HG02588 (cell line): ENCODE results near the gene NADSYN1.

ENCODE experiments used
- ATAC-seq: cut with Tn5 transposase; IDR thresholded peaks from one replicate; pipeline ENCODE4 v1.9.1; 2021; ENCODE audit warnings: mild to moderate bottlenecking, moderate library complexity; ENCODE audit not compliant: unreplicated experiment

NADSYN1 gene

DNA sequence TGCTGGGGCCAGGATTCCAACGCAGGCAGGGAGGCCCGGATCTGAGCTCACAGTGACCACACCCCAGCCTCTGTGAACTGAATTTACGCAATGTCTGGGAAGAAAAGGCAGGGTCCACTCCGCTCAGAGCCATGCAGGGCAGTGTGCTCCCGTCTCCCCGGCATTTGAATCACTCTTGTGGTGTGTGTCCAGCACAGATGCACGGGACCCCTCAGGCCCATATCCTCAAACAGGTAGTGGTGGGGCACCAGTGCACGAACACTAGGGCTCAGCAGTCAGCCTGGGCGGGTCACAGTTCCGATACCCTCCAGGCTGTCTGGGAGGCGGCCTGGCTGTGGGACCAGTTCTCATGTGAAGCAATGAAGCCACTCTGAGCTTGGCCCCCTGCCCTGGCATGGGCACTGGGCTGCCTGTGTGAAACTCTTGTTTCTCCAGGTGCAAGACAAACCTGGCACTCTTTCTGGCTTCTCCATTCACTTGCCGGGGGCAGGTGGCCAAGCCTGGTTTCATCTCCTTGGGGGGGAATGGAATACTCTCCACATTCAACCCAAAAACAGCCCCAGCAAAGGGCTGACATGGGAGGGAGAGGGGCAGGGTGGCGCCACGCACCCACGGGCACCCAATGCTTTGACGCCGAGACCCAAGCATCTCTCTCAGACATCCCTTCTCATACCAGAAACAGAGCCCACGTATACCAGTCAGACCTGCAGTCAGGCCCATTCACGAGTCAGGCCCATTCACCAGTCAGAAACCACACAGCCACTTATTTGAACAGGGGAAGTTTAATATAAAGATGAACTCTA lies 19.2 kb upstream of the NADSYN1 start:
- no peak for ATAC-seq

DNA sequence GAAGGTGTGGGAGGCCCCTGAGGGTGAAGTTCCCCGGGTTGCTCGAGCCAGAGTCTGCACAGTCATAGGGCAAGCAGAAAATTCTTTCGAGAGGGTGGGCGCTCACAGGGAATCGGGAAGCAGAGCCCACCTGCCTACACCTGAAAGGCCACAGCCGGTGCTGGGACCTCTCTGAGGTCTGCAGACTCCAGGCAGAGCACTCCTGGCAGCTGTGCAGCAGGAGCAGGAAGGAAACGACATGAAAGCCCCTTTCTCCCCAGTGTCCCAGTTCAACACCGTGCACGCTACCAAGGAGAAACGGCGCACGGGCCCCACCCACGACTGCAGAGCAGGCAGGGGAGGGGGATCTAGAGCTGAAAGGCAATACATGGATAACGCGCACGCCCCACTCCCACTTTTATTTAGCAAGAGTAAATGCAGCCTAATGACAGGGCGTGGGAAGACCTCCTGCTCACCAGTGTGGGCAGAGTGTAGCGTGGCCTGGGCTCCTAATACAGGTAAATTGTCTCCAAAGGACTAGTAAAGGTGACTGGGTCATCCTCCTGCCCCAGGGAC lies 18.4 kb upstream of the NADSYN1 start:
- no peak for ATAC-seq

DNA sequence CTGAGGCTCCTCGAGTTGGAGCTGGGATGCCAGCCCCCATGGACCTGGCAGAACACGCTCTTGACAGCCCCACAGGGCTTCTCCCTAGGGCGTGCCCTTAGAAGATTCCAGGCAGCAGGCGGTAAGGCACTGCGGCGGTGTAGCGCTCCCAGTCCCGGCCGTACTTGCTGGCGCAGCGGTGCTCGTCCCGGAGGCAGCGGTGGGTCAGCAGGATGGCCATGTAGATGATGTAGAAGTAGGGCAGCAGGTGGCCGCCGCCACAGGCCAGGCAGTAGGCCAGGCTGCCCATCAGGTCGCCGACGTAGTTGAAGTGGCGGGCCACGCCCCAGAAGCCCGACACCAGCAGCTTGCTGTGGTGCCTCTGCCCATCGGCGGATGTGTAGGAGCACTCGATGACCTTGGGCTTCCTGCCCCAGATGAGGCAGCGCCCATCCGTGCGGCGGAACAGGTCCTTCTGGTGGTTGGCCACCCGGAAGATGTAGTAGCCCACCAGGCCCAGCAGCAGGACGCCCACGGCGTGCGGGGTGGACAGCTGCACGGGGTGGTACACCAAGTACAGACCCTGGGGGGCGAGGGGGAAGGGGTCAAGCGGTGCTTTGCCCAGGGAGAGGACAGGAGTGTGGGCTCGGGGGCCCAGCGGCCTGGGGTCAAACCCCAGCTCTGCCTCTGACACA lies 17.6 kb upstream of the NADSYN1 start:
- no peak for ATAC-seq

DNA sequence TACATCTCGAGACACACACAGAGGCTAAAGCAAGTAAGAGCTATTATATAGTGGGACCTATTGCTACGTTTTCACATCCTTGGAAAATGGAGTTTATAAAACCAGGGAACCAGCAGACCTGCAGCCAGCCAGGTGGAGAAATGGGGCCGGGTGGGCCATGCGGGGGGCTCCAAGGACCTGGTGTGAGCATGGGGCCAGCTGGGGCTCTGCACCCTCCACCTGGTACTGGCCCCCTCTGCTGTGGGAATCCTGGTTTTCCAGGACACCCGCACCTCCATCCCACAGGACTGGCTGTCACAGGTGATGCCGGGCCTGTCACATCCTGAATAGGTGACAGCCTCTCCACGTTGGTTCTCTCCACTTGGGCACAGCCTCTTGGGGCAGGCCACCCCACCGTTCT lies 16.1 kb upstream of the NADSYN1 start:
- ATAC-seq = no peak

DNA sequence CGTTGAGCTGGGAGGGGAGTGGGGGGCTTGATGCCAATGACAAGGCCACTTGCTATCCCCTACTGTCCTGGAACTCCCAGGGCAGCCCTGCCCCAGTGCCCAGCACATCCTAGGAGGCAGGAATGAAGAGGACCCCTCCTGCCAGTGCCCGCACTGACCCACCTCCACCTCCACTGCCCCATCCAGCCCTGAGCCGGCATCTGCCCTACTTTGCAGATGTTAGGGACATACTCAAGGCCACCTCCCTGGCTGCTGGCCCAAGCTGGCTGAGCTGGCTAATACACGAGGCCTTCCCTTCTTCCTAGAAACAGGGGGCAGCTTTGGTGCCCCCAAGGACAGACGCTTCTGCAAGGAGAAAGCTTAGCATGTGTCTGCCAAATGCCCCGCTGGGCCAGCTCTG lies 15.6 kb upstream of the NADSYN1 start:
- no peak for ATAC-seq

DNA sequence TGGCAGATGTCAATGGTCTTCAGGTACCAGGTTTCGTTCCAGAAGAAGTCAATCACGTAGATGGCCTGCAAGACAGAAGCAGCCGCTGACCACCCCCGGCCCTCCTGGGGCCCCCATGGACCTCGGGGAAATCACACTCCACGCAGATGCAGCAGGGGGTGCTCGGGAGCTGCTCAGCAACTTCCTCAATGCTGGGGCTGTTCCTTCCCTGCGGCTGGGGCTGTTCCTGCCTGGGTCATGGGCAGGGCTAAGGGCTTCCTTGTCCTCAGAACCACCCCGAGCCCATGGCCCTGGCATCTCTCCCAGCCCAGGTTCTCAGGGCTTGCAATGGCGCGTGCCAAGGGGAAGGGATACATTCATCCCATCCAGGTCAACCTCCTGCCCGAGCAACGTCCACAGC lies 15.1 kb upstream of the NADSYN1 start:
- ATAC-seq = no peak

DNA sequence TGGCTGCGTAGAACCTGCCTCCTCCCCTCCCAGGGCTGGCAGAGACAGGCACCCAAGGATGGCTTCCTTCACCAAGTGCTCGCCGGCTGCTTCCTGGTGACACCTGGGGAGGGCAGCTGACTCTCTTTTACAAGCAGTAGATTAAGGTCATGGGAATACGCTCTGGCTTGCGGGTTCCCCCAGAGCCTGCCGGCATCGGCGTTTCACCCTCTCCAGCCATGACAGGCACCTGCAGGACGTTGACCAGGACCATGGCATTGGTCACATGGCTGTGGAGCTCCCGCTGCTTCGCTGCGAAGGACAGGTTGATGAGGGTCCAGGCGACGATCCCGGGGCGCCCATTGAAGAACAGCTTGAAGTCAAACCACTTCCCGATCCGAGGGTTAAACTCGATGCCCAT lies 14.4 kb upstream of the NADSYN1 start:
- no peak for ATAC-seq

DNA sequence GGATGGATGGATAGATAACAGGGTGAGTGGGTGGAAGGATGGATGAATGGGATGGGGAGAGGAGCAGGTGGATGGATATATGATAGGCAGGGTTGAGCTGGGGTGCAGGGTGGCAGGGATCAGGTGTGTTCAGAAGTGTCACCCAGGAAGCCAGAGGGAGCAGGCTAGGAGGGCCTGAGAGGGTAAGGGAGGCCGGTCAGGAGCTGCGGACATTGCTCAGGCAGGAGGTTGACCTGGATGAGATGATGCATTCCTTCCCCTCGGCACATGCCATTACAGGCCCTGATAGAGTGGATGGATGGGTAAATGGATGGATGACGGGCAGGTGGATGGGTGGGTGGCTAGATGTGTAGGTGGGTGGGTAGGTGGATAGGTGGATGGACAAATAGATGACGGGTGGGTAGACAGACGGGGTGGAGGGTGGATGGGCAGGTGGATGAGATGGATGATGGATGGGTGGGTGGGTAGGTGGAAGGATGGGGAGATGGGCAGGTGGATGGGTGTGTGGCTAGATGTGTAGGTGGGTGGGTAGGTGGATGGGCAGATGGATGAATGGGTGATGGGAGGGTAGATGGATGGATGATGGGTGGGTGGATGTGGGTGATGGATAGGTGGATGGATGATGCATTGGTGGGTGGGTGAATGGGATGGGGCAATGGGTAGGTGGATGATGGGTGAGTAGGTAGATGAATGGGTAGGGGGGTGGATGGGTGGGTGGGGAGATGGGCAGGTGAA lies 12.8 kb upstream of the NADSYN1 start:
- no peak for ATAC-seq

DNA sequence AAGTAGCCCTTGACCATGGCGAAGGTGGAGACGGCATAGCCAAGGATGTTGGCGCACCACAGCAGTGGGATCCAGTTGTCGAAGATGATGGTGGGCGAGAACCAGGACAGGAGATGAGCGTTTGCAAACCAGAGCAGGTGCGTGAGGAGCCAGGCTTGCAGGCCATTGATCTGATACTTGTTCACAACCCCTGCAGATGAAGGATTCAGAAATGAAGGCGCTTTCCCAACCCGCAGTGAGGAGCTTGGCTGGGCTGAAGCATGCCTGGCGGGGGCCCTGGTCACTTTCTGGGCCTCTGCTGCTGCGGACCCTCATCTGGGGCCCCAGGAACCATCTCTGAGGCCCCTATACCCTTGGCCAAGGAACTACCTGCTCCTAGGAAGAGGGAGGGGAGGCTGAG lies 11.8 kb upstream of the NADSYN1 start:
- no peak for ATAC-seq

DNA sequence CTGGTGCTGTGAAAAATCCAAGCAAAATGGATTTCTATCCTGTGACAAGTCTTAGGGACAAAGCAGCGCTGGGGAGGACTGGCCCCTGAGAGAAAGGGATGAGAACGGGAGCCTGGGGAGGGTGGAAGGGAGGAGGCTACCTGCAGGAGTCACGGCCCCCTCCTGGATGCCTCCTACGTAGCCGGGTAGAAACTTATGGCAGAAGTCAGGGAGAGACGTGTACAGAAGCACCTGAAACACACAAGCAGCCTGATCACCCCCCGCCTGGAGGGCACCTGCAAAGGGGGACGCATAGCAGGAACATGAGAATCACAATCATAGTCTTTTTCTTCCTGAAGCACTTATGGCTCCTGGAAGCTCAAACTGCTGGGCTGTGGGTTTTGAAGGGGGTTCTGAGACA lies 10.9 kb upstream of the NADSYN1 start:
- ATAC-seq = no peak

DNA sequence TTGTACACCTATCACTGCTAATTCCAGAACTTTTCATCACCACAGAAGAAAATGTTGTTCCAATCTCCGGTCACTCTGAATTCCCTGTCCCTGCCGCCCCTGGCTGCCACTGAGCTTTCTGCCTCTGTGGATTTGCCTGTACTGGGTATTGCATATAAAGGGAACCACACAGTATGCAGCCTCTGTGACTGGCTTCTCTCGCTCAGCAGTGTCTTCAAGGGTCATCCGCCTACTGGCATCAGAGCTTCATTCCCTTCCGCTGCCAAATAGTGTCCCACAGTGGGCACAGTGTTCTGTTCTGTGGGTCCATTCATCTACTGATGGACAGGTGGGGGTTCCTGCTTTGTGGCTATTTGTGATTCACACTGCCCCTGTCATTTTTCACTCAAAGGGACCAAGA lies 10.1 kb upstream of the NADSYN1 start:
- ATAC-seq = no peak

DNA sequence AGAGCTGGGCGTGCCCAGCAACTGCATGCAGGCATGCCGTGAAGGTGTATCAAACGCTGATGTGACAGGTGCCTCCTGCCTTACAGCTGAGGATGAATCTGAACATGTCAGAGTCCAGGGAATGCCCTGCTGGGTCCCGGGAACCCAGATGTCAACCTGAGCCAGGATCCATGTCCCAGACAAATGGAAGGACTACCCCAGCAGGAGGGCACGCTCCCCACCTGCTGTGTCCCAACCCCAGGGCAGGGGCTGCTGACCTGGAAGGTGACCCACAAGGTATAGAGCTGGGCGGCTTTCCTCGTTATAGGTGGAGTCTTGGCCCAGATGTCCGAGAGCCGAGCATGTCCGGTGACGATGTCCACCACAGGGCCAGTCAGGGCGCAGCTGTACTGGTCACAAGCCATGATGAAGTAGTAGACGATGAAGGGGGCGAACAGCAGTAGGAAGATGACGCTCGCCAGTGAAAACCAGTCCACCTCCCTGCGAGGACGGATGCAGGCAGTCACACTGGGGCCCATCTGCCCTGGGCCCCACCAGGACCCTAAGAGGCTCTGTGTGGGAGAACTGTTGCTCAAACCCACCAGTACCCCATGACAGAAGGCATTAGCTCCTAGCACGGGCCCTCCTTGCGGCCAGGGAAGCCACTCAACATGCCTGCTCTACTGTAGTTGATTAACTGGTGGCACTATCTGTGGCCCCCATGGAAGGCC lies 9.1 kb upstream of the NADSYN1 start:
- ATAC-seq = no peak

DNA sequence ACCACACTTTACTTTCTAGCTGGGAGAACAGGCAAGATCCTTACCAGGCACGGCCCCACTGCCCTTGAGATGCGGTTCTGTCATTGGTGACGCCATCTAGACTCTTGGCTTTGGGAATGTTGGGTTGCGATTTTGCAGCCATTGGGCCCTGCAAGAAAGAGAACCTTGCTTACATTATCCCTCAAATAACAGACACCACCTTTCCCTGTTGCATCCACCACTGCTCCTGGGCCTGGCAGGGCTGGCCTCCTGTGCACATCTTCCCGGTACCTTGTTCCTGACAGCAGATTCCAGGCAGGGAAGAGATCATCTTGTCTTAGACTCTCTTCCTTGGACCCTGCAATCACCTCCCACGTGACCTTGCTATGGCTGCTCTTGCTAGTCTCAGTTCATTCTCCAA lies 8.2 kb upstream of the NADSYN1 start:
- ATAC-seq = no peak

DNA sequence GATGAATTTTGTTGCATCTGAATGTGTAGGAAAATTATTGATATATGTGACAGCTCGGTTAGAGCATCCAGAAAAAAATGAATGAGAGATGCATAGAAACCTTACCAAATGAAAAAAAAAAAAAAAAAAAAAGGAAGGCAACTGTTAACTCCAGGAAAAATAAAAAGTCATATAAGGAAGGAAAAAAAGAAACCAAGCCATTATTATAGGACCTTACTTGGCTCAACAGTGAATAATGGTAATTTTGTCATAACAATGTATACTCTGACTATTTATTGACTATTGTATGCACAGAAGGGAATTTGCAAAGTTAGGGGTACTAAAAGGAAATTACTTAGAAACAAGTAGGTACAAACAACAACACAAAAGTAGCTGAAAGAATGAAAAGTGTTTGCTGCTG lies 6.9 kb upstream of the NADSYN1 start:
- ATAC-seq = no peak

DNA sequence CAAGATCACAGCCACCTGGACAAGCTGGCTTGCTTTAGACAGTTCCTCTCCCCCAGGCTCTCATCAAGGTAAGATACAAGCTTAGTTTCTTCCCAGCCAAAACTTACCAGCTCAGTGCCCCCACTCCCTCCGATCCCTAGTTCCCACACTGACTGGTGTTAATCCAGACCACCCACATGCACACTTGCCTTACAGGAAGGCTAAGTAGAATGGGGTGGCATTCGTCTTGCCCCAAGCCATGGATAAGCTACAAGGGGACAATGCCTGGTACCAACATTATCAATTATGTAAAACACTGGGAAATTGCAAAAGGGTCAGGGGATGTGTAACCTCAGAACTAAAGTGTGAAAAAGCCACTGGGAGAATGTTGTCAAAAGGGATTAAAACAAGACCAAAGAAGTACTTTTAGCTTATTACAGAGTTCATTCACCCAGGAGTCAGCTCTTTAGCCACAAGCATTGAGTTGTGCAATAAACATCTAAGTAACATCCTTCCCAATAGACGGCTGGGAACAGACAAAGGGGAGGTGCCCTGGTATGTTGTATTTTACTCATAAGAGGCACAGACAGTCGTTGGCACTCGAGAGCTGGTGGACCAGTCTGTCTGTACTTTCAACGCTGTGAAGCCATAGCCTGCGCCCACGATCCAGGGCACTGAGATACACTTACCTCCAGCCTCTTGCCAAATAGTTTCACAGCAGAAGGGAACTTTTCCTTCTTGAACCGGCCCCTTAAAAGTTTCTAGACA lies 5.9 kb upstream of the NADSYN1 start:
- ATAC-seq = no peak

DNA sequence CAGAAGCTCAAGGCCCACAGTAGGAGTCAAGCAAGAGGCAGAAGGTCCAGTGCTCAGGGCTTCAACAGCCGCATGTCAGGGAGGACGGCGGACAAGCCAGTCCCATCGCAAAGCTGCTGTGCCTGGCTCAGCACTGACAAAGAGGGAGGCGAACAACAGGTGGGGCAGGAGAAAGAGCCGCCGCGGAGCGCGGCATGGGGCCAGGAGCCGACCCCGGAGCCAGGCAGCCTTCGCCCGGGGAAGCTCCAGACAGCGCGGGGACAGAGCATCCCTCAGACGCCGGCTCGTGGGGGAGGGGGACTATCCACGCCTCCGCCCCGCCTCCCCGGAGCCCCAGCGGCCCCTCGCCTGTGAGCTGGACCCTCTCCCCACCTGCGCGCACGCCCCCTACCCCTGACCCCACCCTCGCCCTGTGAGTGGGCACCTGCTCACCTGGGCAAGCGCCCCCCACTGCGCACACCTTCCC lies 5.2 kb upstream of the NADSYN1 start:
- peak; percentile 9 for ATAC-seq

DNA sequence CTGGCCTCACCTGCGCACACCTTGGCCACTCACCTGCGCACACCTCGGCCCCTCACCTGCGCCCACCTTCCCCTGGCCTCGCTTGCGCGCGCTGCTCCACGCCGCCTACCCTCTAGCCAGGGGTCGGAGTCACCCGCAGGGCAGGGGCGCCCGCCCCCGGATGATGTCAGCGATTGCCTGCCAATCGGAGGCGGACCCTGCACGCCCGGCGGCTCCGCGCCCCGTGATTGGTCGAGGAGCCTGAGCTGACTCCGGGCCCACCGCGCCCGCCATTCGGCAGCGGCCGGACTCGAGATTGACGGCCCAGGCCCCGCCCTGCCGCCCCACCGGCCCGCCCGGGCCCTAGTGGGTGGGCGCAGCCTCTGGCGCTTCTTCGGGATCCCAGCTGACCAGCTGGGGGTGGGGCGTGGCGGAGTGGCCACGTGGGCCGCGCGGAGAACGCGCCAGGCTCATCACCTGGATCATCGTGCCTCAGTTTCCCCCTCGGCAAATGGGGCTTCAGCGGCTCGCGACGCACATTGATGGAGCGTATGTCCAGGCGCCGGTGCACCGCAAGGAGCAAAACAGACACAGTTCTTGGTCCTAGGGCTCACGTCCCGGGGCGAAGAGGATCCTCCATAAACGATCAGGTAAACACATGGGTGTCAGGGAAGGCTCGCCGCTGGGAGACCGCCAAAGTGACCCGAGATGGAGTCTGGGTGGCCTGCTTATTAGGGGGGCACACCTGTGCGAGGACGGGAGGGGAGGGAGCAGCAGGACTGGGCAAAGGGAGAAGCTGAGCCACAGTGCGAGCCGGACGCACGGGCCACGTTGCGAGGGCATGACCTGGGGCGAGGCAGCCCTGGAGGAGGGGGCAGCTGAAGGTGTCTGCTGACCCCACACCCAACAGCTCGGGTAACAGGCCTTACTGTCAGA lies 4.5 kb upstream of the NADSYN1 start, which contains the start of gene DHCR7:
TSS of gene DHCR7 (minus strand) at position 137 of the 915 bp plus-strand sequence. CDS start 3,441 bp downstream, outside the sequence.
- ATAC-seq = peak; percentile 80

DNA sequence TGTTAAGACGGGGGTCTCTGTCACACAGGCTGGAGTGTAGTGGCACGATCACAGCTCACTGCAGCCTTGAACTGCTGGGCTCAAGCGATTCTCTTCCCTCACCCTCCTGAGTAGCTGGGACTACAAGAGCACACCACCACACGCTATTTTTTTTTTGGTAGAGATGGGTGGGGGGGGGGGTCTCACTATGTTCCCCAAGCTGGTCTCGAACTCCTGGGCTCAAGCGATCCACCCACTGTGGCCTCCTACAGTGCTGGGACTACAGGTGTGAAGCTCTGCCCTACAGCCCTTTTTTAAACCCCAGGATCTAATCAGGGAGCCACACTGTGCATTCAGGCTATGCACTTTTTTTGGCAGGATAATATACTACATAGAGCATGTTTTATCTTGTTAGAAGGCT lies 3.4 kb upstream of the NADSYN1 start:
- ATAC-seq = no peak

DNA sequence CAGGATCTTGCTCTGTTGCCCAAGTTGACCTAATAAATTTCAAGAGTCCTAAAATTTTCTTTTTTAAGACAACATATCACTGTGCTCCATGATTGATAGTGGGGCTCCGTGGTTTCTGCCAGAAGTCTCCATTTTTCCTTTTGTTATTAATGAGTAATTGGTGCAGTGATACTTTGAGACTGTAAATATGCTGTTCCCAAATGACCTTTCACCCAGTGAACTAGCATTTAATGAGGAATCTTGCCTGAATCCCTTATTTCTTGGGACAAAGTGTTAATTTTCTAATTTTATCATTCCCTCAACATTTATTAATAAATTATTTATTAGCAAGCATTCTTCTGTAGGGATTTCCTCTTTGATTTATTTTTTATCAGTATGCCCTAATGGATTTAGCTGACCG lies 2.5 kb upstream of the NADSYN1 start:
- no peak for ATAC-seq
